Gastroesophageal sphincter (tissue), 3 donors: Measurements from ENCODE around the gene EXOSC3.

Experiments
- CTCF ChIP-seq, 4 experiments: fragments of 200-600 bp in 2 of 4; fragments of 450-650 bp in 2 of 4; sonication (generic) in 1 of 4; IDR thresholded peaks; one replicate each; pipeline ENCODE4 v1.5.1; 2017 to 2019; ENCODE audit warnings: antibody characterized with exemption in 4 of 4, mild to moderate bottlenecking in 2 of 4, moderate library complexity in 2 of 4
- EP300 ChIP-seq: sonication (generic); formaldehyde crosslinking; IDR thresholded peaks from one replicate; pipeline ENCODE4 v1.6.1; 2017; ENCODE audit warnings: antibody characterized with exemption, mild to moderate bottlenecking

- TF ChIP-seq EP300 (no peak), CTCF (IDR thresholded peaks at IDR 0.05) (no peak)
These were observed 51.9 kb downstream of the EXOSC3 start for GRCh38 chr9:37732952-37733351.
